GM21447 (cell line): ENCODE measurements around the gene SPSB2.
"Not testable (repeated sequence)": the region's sequence is repeated elsewhere in the genome, so short reads cannot be mapped to it uniquely, and the experiment has no call there.

Source experiments
- ATAC-seq: cut with Tn5 transposase; IDR thresholded peaks from one replicate; pipeline ENCODE4 v1.9.1; 2021; ENCODE audit not compliant: unreplicated experiment

The SPSB2 gene, protein sequence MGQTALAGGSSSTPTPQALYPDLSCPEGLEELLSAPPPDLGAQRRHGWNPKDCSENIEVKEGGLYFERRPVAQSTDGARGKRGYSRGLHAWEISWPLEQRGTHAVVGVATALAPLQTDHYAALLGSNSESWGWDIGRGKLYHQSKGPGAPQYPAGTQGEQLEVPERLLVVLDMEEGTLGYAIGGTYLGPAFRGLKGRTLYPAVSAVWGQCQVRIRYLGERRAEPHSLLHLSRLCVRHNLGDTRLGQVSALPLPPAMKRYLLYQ

DNA sequence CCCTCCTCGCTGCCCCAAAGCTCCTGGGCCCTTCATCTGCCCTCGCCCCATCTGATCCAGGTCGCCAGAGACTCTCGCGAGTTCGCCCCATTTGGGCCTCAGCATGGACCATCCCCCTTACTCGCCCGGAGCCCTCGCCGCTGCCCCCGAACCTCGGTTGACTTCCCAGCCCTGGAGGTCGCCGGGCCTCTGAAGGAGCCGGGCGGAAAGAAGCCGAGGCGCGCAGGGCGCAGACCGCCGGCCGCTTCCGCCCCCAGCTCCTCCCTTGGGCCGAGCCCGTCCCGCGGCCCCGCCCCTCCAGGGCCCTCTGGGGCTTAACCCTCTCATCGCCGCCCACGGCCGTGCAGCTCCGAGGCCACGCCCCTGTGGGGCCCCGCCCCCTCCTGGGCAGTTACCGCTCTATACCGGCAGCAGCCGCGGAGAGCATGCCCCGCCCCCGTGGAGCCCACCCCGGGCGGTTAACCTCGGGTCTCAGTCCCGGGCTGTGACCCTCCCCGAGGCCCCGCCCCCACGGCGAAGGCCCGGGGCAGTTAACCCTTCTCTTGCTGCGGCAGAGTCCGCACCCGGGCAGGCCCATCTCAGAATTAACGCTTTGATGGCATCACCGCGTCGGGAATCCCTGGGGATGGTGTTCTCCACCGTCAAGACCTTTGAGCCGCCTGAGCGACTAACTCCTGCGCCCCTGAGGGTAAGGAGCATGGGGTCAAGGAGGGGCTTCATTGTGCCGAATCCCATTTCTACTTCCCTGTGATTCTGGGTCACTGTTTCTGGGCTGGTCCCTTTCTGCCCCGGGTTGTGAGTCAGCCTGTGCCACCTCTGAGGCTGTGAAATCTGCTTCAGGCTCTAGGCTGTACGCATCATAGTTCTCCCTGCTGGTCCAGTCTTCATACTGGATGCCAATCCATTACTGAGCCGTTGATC is at the start of gene SPSB2:
SPSB2 (minus strand) TSS at position 210 of the 921 bp plus-strand sequence. CDS start 402 bp downstream, outside the sequence.
- peak; percentile 50 for ATAC-seq

DNA sequence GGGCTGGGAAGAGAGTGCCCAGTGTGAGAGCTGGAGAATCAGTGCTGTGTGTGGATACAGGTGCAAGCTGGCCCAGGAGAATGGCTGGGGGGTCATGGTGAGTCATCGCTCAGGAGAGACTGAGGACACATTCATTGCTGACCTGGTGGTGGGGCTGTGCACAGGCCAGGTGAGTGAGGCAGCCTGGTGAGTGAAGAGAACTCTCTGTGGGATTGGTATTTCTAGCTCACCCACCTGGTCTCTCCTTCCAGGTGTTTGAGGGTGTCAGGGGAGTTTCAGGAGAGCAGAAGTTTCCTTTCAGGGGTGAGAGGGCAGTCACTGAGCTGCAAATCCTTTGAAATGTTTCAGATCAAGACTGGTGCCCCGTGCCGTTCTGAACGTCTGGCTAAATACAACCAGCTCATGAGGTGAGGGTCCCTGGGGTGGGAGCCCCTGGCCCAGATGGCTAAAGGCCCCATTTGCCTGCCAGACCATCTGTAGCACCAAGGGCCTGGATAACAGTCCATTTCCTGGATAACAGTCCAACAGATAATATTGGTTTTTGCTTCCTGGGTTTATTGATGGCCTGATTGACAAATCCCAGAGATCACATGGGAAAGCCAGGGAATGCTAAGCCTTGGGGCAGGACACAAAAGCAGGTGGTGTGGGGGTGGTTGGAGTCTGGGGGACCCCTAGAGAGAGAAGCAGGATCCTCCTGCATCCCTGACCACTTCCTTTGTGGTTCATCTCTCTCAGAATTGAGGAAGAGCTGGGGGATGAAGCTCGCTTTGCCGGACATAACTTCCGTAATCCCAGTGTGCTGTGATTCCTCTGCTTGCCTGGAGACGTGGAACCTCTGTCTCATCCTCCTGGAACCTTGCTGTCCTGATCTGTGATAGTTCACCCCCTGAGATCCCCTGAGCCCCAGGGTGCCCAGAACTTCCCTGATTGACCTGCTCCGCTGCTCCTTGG is 49.2 kb upstream of the SPSB2 start:
- ATAC-seq = no peak

DNA sequence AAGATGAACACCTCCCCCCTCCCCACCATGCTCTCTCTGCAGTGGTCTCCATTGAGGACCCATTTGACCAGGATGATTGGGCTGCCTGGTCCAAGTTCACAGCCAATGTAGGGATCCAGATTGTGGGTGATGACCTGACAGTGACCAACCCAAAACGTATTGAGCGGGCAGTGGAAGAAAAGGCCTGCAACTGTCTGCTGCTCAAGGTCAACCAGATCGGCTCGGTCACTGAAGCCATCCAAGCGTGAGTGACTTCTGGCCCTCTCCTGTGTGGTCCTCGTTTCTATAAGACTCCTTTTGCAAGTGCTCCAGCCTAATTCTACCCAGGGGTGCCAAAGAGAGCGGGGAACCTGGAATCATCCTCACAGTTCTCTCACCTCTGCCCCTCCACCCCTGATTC is 48.4 kb upstream of the SPSB2 start:
- no peak for ATAC-seq

DNA sequence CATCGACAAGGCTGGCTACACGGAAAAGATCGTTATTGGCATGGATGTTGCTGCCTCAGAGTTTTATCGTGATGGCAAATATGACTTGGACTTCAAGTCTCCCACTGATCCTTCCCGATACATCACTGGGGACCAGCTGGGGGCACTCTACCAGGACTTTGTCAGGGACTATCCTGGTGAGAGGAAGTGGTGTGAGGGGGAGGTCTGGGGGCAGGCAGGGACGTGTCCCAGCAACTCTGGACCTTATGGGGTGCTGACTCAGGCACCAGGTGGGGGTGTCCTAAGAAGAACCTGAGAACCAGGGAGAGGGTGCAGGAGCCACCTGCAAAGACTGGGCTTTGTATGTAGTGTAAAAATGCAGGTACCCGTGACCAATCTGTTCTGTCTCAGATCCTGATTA is 46.5 kb upstream of the SPSB2 start:
- ATAC-seq = no peak

DNA sequence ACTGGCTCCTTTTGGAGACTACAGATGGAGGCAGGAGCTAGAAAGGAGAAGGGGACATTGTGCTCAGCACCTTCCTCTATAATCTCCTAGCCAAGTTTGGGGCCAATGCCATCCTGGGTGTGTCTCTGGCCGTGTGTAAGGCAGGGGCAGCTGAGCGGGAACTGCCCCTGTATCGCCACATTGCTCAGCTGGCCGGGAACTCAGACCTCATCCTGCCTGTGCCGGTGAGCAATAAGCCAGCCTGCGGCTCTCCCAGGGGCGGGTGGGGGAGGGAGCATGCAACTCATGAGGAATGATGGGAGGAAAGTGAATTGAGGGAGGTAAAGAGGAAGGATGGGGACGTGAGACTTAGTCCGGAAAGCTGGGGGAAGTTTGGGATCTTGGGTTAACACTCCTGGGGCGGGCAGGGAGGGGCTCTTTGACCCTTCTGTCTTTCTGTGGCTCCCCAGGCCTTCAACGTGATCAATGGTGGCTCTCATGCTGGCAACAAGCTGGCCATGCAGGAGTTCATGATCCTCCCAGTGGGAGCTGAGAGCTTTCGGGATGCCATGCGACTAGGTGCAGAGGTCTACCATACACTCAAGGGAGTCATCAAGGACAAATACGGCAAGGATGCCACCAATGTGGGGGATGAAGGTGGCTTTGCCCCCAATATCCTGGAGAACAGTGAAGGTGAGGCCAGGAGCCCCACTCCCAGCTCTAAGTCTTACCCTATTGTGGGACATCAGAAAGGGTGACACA is 44.6 kb upstream of the SPSB2 start:
- ATAC-seq = no peak

DNA sequence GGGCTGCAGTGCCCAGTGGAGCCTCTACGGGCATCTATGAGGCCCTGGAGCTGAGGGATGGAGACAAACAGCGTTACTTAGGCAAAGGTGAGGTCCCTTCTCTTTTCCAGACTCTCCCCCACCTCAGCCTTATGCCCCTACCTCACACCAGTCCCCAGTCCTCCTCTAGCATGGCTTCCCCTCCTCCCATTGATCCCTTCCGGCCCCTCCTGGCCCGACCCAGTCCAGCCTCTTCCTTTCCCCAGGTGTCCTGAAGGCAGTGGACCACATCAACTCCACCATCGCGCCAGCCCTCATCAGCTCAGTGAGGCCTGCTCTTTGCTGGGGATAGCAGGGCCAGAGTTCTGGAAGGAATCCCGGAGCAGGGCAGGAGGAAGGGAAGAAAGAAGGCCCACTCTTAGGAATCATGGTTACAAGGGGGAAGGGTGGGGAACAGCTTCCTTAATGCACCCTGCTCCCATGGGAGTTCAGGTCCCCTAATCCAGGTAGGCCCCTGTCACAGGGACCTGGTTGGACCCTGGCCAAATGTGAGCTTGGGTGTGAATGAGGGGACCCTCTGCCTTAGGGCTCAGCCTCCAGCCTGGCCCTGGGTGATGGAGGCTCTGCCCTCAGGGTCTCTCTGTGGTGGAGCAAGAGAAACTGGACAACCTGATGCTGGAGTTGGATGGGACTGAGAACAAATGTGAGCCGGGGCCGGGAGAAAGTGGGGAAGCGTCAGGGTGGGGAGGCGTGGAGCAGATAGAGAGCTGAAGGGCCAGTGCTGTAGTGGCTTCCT is 43.5 kb upstream of the SPSB2 start:
- no peak for ATAC-seq

DNA sequence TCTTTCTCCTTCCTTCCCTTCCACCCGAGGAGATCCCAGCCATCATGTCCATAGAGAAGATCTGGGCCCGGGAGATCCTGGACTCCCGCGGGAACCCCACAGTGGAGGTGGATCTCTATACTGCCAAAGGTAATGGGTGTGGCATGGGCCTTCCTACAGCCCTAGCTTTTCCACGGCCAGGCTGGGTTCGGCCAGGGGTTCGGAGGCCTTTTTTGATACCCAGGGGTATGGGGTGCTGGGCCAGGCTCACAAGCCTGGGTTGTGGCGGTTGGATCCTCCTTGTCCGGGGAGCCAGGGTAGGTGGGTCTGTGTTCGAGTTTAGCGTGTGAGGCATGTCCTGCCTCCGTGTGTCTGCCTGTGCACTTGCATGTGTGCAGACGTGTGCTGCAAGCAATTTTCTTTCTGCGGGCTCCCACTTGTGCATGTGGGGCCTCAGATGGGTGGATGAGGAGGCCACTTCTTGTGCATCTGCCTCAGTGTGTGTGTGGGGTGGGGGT is 42.7 kb upstream of the SPSB2 start:
- ATAC-seq = no peak

DNA sequence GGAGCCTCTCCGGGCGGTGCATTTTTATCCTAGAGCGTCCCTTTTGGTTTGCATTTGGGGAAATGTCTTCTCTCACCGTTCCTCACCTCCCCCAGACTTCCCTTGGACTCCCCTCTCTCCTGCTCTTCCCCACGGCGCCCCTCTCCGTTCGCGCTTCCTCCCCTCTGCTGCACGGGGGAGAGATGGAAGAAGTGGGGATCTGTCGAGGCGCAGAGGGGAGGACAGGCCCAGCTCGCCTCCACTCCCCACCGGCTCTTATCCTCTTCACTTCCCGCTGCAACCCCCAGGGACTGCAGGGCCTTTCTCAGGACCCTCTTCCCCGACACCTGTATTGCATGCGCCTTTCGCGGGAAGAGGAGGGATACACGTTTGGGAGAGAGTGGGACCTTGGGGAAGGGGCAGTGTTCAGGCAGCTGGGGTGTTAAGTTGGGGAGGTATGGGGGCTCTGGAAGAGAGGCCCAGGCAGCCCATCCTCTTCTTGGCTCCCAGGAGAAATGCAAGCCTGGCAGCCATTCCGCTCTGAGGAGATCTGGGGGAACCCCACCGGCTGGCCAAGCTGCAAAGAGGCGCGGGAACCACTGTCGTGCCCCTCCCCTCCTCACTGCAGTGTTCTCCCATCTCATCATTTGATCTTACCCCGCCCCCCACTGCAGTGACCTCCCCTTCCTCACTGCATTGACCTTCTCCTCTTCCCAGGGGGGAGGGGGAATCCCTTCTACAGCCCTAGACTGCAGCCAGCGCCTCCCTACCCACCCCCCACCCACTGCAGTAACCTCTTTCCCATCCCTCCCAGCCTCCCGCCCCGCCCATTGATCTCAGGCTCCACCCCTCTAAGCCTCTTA is 42.1 kb upstream of the SPSB2 start:
- no peak for ATAC-seq

DNA sequence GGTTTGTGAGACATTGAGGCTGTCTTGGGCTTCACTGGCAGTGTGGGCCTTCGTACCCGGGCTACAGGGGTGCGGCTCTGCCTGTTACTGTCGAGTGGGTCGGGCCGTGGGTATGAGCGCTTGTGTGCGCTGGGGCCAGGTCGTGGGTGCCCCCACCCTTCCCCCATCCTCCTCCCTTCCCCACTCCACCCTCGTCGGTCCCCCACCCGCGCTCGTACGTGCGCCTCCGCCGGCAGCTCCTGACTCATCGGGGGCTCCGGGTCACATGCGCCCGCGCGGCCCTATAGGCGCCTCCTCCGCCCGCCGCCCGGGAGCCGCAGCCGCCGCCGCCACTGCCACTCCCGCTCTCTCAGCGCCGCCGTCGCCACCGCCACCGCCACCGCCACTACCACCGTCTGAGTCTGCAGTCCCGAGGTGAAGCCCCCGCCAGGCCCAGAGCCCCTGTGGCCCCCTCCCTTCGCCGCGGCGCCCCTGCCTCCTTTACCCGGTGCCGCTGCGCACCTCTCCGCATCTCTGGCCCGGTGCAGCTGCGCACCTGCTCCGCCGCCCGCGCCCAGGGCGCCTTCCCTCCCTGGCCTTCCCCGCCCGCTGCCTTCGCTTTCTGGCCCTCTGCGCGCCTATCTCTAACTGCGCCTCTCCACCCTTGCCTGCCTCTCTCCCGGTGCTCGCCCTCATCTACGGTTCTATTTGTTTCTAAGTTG is 41.3 kb upstream of the SPSB2 start, which contains the start of gene ENO2:
ENO2 (plus strand) TSS at position 335 of the 701 bp plus-strand sequence. CDS start 1,253 bp downstream, outside the sequence.
- ATAC-seq = peak; percentile 74

DNA sequence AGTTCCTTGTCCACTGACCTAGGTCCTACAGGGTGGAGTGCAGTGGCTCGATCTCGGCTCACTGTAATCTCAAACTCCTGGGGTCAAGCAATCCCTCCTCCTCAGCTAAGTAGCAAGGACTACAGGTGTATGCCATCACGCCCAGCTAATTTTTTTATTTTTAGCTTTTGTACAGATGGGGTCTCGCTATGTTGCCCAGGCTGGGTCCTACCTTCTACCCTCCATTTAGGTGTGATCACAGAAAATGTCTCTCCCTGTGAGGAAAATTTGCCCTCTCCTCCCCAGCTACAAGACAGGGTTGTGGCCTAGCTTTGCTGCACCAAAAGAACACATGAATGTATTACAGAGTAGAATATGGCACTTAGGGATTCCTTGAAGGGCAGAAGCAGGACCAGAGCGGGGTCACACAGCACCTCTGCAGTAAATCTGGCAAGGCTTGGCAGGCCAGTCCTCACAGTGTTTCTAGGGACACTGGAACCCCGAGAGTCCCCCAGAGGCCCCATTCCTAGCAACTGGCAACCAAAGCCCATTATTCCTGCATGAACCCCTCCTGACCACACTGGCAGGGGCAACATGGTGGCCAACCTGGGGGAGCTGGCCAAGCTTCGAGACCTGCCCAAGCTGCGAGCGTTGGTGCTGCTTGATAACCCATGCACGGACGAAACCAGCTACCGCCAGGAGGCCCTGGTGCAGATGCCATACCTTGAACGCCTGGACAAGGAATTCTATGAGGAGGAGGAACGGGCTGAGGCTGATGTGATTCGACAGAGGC is 39.2 kb upstream of the SPSB2 start:
- ATAC-seq = no peak

DNA sequence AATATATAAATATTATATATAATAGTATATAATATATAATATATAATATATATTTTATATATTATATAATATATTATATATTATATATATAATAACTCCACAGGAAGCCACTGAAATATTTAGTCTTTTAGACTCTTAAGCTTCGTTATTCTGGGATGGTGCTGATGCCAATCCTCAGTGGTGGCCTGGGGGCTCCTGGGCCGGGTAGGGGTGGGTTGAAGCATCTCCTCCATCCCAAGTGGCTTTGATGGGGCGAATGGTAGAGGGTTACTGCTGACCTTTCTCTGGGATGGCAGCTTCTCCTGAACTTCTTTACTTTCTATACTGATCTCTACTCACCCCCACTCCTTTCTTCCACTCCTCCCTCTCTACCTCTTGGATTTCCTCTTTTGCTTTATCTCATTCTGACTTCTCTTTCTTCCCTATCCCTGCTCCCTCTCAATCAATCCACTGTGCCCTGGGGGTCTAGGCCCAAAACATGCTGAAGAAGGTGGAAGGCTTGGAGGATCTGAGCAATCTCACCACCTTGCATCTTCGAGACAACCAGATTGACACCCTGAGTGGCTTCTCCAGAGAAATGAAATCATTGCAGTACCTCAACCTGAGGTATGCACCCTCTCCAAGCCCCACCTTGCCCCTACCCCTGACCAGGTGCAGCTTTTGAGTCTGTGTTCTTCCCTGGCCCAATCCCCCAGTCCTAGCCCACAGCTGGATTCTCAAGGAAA is 36.5 kb upstream of the SPSB2 start:
- ATAC-seq = no peak

DNA sequence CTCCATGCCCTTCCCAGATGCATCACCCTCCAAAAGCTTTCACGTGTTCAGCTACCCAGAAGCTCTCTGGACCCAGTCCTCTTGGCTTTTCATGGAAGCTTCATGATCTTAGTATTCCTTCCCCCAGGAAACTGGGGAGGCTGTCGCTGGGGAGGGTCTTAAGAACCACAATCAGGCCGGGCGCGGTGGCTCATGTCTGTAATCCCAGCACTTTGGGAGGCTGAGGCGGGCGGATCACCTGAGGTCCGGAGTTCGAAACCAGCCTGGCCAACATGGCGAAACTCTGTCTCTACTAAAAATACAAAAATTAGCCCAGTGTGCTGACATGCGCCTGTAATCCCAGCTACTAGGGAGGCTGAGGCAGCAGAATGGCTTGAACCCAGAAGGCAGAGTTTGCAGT is 35.0 kb upstream of the SPSB2 start:
- not testable (repeated sequence) for ATAC-seq

DNA sequence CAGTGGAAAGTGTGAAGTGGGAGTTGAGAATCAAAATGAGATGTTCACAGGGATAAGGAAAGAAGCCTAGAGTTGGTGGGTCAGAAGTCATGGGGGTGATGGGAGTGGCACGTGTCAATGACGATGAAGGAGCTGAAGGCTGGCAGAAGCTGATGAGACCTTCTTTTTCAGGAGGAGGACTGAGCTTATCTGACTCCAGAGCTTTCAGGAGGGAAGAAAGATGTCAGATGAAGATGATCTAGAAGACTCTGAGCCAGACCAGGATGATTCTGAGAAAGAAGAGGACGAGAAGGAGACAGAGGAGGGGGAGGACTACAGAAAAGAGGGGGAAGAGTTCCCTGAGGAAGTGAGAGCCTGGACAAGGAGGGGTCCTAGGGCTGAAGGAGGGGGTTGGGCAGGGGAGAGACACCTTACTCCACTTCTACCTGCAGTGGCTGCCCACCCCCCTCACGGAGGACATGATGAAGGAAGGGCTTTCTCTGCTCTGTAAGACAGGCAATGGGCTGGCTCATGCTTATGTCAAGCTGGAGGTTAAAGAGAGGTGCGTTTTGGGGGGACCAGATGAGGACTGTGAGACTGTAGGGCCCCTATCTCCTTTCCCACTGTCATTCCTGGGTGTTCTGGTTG is 32.4 kb upstream of the SPSB2 start:
- no peak for ATAC-seq

DNA sequence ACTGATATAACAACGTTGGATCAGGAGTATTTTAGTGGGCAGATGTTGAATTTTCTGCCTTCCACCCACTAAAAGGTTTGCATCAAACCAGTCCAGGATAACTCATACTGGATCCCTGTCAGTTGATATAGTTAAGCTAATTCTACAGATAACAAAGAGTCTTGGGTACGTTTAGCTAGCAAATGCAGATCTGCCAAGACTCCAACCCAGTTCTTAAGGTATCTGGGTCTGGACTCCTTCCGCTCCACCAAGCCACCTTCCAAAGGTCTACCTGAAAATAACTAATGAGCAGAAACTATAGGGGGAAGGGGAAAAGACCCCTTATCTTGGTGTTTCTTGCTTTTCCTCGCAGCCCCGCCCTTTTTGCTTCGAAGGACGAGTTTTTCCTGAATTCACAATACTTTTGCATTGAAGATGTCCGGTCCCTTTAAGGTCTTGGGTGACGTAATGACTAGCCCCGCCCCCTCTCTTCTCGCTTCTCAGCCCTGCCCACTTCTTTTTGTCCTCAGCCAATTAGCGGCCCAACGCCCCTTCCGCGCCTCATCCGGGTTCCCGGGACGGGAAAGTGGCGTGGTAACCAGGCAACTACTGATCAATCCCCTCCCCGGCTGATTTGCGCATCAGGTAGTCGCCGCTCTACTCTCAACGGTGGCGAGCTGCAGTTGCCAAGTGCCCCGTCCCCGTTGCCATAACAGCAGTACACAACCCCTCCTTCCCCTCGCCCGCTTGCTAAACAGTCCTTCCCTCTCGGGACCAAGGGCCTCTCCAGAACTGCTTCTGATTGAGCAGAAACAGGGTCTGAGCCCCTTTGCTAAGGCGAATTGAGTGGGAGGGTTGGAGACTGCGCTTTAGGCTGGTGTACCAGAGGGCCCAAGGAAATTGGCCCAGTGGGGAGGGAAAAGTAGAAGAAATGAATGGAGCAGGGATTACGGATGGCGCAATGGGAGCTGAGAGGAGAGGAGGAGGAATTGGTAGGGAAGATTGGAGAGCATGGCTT is 31.5 kb upstream of the SPSB2 start, which contains the start of gene LRRC23:
LRRC23 (plus strand) TSS at position 543 of the 997 bp plus-strand sequence. CDS start 812 bp downstream, outside the sequence.
- peak; percentile 95 for ATAC-seq

DNA sequence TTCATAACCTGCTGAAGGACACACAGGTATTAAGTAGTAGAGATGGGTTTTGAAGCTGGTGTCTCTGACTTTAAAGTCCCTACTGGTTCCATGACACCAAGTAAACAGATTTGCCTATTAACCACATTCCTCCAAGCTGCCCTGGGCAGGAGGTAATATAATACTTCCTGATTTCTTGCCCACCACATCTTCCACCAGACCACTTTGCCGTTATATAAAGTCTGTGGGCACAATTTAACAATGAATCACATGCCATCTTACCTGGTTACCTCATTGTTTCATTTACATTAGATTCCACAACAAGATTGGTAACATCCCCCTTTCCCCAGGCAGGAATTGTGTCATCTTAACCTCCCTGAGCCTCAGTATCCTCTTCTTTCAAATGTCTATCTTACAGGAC is 30.6 kb upstream of the SPSB2 start:
- no peak for ATAC-seq
